ENCODE measurements around the gene KLF7.

DNA sequence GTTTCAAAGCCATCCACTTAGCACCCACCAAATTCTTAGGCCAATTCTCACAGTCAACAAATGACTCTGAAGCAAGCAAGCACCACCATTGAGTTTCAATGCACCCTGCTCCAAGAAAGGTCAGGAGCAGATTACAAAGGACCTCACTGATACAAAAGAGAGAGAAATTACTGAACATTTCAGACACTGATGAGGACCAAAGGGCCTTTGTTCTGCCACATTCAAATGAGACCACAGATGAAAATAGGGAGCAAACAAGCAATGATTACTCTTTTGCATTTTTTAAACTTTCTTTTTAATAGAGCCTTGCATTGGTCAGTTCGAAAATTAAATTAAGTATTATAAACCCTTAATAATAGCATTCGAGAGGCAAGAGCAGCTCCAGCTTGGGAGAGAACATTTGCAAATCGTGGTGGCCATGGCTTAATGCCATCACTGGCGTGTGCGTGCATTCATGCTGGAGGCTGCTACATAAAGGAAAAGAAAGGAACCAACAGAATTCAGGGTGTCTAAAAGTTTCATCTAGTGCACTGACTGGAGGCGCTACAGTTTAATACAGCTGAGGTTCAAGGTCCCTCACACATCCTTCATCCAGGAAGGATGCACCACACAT lies 87.5 kb downstream of the KLF7 start:
- no peak for TF ChIP-seq CTCF (IDR thresholded peaks at IDR 0.05 in 2 of 3, conservative IDR thresholded peaks at IDR 0.05 in 1 of 3; ENCODE audit: insufficient read depth in 2 of 3, low read depth in 1 of 3, low read length in 3 of 3)
- no peak for TF ChIP-seq POLR2A (conservative IDR thresholded peaks at IDR 0.05)
- TF ChIP-seq RAD51 (IDR thresholded peaks at IDR 0.05; ENCODE audit: borderline replicate concordance, low read depth), result no peak
- no peak for TF ChIP-seq FOXK2 (conservative IDR thresholded peaks at IDR 0.05 in 1 of 2, IDR thresholded peaks at IDR 0.05 in 1 of 2; ENCODE audit: low read depth in 2 of 2)
- no peak for TF ChIP-seq ZNF133 (CRISPR knock-in tag; IDR thresholded peaks at IDR 0.05)
- no peak for TF ChIP-seq ZFX (CRISPR knock-in tag; IDR thresholded peaks at IDR 0.05)
- TF ChIP-seq SNRNP70 (optimal IDR thresholded peaks at IDR 0.05; ENCODE audit: low read depth, low read length), result no peak
- no peak for TF ChIP-seq MCM5 (IDR thresholded peaks at IDR 0.05; ENCODE audit: low read depth)
